Measurements from ENCODE around the gene ITCH.
"Not testable (repeated sequence)": the region's sequence is repeated elsewhere in the genome, so short reads cannot be mapped to it uniquely, and the experiment has no call there.

ITCH gene

DNA sequence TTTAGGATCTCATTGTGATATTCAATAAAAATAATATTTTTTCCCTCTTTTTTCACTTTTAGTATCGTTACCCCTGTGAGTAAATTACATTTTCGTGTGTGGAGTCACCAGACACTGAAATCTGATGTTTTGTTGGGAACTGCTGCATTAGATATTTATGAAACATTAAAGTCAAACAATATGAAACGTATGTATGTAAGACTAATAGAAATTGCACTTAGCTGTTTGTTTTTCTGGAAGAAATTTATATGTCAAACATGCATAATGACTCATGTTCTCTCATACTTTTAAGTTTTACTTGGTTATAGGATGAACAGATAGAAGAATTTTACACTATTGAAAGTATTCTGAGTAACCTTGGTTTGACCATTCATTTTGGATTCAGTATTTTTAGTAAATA lies 49.4 kb downstream of the ITCH start:
- Histone ChIP-seq H3K4ac (ENCODE audit: low read depth, low read length) (no peak overlapping the region), H3K36me3 (ENCODE audit: control insufficient read depth in 1 of 2, insufficient read depth in 2 of 2, low read length in 2 of 2) (peaks cover 20 to 27% of the 10 kb centered on the region in 2 experiments), H2BK5ac (ENCODE audit: low read depth, low read length, poor library complexity) (no peak overlapping the region), H3K79me1 (ENCODE audit: low read length) (no peaks in the 10 kb centered on the region), H3K14ac (ENCODE audit: low read length) (no peak overlapping the region), H3K9ac (ENCODE audit: low read length) (no peak overlapping the region), H2BK12ac (ENCODE audit: low read length) (no peak overlapping the region), H3K27me3 (ENCODE audit: insufficient read depth, low read length) (no peaks in the 10 kb centered on the region), H4K8ac (ENCODE audit: low read depth, low read length) (no peak overlapping the region), H3K9me3 (ENCODE audit: insufficient read depth, low read depth, low read length) (no peaks in the 10 kb centered on the region), H2BK120ac (ENCODE audit: insufficient read depth, low read length, poor library complexity) (no peak overlapping the region), H3K79me2 (ENCODE audit: control insufficient read depth, insufficient read depth, low read length, poor library complexity) (no peaks in the 10 kb centered on the region), H2AK5ac (ENCODE audit: low read length) (no peak overlapping the region), H2AFZ (ENCODE audit: insufficient read depth, low read length, poor library complexity) (no peak overlapping the region), H3K4me3 (ENCODE audit: low read depth, low read length) (no peak overlapping the region), H3K23ac (ENCODE audit: low read length) (no peak overlapping the region), H3K18ac (ENCODE audit: low read length) (no peak overlapping the region), H4K91ac (ENCODE audit: low read depth, low read length) (no peak overlapping the region), H3K4me1 (ENCODE audit: control insufficient read depth in 1 of 2, insufficient read depth in 2 of 2, low read length in 2 of 2) (no peaks in the 10 kb centered on the region), H3K27ac (ENCODE audit: low read depth, low read length) (no peak overlapping the region), H4K12ac (ENCODE audit: low read depth, low read length) (no peak overlapping the region), H3K4me2 (ENCODE audit: low read length) (no peak overlapping the region)
- WGBS (ENCODE audit: extremely low coverage, insufficient coverage, insufficient read length) = no CpG with 5 or more reads among the region's 3 CpGs
- no peak for DNase-seq

DNA sequence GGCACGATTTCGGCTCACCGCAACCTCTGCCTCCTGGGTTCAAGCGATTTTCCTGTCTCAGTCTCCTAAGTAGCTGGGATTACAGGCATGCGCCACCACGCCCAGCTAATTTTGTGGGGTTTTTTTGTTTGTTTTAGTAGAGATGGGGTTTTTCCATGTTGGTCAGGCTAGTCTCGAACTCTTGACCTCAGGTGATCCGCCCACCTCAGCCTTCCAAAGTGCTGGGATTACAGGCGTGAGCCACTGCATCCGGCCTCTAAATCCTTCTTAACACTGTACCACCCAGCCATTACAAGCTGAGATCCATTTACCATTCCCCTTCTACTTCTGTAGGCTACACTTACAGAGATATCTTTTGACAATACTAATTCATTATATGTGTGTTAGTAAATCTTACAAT lies 51.5 kb downstream of the ITCH start:
- not testable (repeated sequence) for H3K4me1 ChIP-seq (ENCODE audit: control insufficient read depth in 1 of 2, insufficient read depth in 2 of 2, low read length in 2 of 2); H3K23ac ChIP-seq (ENCODE audit: low read length); H3K9ac ChIP-seq (ENCODE audit: low read length); H2BK120ac ChIP-seq (ENCODE audit: insufficient read depth, low read length, poor library complexity); H2BK12ac ChIP-seq (ENCODE audit: low read length); H3K14ac ChIP-seq (ENCODE audit: low read length); H3K4ac ChIP-seq (ENCODE audit: low read depth, low read length); H4K91ac ChIP-seq (ENCODE audit: low read depth, low read length); H3K4me3 ChIP-seq (ENCODE audit: low read depth, low read length); H3K18ac ChIP-seq (ENCODE audit: low read length); H2BK5ac ChIP-seq (ENCODE audit: low read depth, low read length, poor library complexity); H4K8ac ChIP-seq (ENCODE audit: low read depth, low read length); H2AK5ac ChIP-seq (ENCODE audit: low read length); H3K9me3 ChIP-seq (ENCODE audit: insufficient read depth, low read depth, low read length); H3K79me1 ChIP-seq (ENCODE audit: low read length); H2AFZ ChIP-seq (ENCODE audit: insufficient read depth, low read length, poor library complexity); H3K27ac ChIP-seq (ENCODE audit: low read depth, low read length); H3K4me2 ChIP-seq (ENCODE audit: low read length); H3K79me2 ChIP-seq (ENCODE audit: control insufficient read depth, insufficient read depth, low read length, poor library complexity); H4K12ac ChIP-seq (ENCODE audit: low read depth, low read length); H3K27me3 ChIP-seq (ENCODE audit: insufficient read depth, low read length); DNase-seq
- no CpG with 5 or more reads among the region's 10 CpGs for WGBS (ENCODE audit: extremely low coverage, insufficient coverage, insufficient read length)
- peaks cover 20 to 34% of the 10 kb centered on the region in 2 experiments for H3K36me3 ChIP-seq (ENCODE audit: control insufficient read depth in 1 of 2, insufficient read depth in 2 of 2, low read length in 2 of 2)

DNA sequence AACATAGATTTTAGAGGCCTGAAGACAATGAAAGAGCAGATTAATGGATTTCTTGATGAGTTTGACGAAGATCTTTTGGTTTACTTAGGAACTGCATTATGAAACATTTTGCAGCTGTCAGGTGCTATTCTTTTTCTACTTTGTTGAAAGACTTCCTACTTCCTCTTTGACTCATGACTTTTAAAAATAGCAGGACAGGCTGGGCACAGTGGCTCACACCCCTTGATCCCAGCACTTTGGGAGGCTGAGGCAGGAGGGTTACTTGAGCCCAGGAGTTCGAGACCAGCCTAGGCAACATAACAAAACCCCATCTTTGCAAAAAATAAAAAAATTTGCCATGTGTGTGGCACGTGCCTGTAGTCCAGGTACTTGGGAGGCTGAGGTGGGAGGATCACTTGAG lies 52.0 kb downstream of the ITCH start:
- Histone ChIP-seq H4K12ac (ENCODE audit: low read depth, low read length) (no peak overlapping the region), H3K14ac (ENCODE audit: low read length) (no peak overlapping the region), H2BK12ac (ENCODE audit: low read length) (no peak overlapping the region), H2BK5ac (ENCODE audit: low read depth, low read length, poor library complexity) (no peak overlapping the region), H3K4me1 (ENCODE audit: control insufficient read depth in 1 of 2, insufficient read depth in 2 of 2, low read length in 2 of 2) (no peaks in the 10 kb centered on the region), H3K23ac (ENCODE audit: low read length) (no peak overlapping the region), H2AK5ac (ENCODE audit: low read length) (no peak overlapping the region), H3K27me3 (ENCODE audit: insufficient read depth, low read length) (no peaks in the 10 kb centered on the region), H4K91ac (ENCODE audit: low read depth, low read length) (no peak overlapping the region), H3K18ac (ENCODE audit: low read length) (no peak overlapping the region), H3K4me2 (ENCODE audit: low read length) (no peak overlapping the region), H2AFZ (ENCODE audit: insufficient read depth, low read length, poor library complexity) (no peak overlapping the region), H3K4ac (ENCODE audit: low read depth, low read length) (no peak overlapping the region), H3K9ac (ENCODE audit: low read length) (no peak overlapping the region), H4K8ac (ENCODE audit: low read depth, low read length) (no peak overlapping the region), H3K9me3 (ENCODE audit: insufficient read depth, low read depth, low read length) (no peaks in the 10 kb centered on the region), H3K79me2 (ENCODE audit: control insufficient read depth, insufficient read depth, low read length, poor library complexity) (no peaks in the 10 kb centered on the region), H3K79me1 (ENCODE audit: low read length) (no peaks in the 10 kb centered on the region), H3K36me3 (ENCODE audit: control insufficient read depth in 1 of 2, insufficient read depth in 2 of 2, low read length in 2 of 2) (peaks cover 19 to 33% of the 10 kb centered on the region in 2 experiments), H3K4me3 (ENCODE audit: low read depth, low read length) (no peak overlapping the region), H2BK120ac (ENCODE audit: insufficient read depth, low read length, poor library complexity) (no peak overlapping the region), H3K27ac (ENCODE audit: low read depth, low read length) (no peak overlapping the region)
- no CpG with 5 or more reads among the region's 3 CpGs for WGBS (ENCODE audit: extremely low coverage, insufficient coverage, insufficient read length)
- DNase-seq = no peak

DNA sequence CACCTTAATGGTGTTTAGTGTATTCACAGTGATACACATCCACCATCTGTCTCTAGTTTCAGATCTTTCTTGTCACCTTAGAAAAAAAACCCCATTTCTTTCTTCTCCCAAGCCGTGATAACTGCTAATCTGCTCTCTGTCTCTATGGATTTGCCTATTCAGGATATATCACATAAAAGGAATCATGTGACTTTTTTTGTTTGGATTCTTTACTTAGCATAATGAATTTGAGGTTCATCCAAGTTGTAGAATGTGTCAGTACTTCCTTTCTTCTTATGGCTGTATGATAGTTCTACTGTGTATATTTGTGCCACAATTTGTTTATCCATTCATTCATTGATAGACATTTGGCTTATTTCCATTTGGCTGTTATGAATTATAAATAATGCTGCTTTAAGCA lies 57.1 kb downstream of the ITCH start:
- Histone ChIP-seq H4K8ac (ENCODE audit: low read depth, low read length) (no peak overlapping the region), H3K36me3 (ENCODE audit: control insufficient read depth in 1 of 2, insufficient read depth in 2 of 2, low read length in 2 of 2) (peaks cover 27 to 33% of the 10 kb centered on the region in 2 experiments), H2BK120ac (ENCODE audit: insufficient read depth, low read length, poor library complexity) (no peak overlapping the region), H2BK5ac (ENCODE audit: low read depth, low read length, poor library complexity) (no peak overlapping the region), H3K4ac (ENCODE audit: low read depth, low read length) (no peak overlapping the region), H2BK12ac (ENCODE audit: low read length) (no peak overlapping the region), H3K9ac (ENCODE audit: low read length) (no peak overlapping the region), H3K79me1 (ENCODE audit: low read length) (no peaks in the 10 kb centered on the region), H3K9me3 (ENCODE audit: insufficient read depth, low read depth, low read length) (no peaks in the 10 kb centered on the region), H3K79me2 (ENCODE audit: control insufficient read depth, insufficient read depth, low read length, poor library complexity) (no peaks in the 10 kb centered on the region), H3K14ac (ENCODE audit: low read length) (no peak overlapping the region), H3K27me3 (ENCODE audit: insufficient read depth, low read length) (no peaks in the 10 kb centered on the region), H3K18ac (ENCODE audit: low read length) (no peak overlapping the region), H2AFZ (ENCODE audit: insufficient read depth, low read length, poor library complexity) (no peak overlapping the region), H2AK5ac (ENCODE audit: low read length) (no peak overlapping the region), H4K91ac (ENCODE audit: low read depth, low read length) (no peak overlapping the region), H3K4me1 (ENCODE audit: control insufficient read depth in 1 of 2, insufficient read depth in 2 of 2, low read length in 2 of 2) (no peaks in the 10 kb centered on the region), H4K12ac (ENCODE audit: low read depth, low read length) (no peak overlapping the region), H3K27ac (ENCODE audit: low read depth, low read length) (no peak overlapping the region), H3K4me2 (ENCODE audit: low read length) (no peak overlapping the region), H3K4me3 (ENCODE audit: low read depth, low read length) (no peak overlapping the region), H3K23ac (ENCODE audit: low read length) (no peak overlapping the region)
- WGBS (ENCODE audit: extremely low coverage, insufficient coverage, insufficient read length) = no CpG with 5 or more reads among the region's 1 CpG
- DNase-seq = no peak
